ENCODE measurements around the gene ZDHHC14. TPM values are rescaled to one million over a fixed set of nuclear protein-coding genes. Genes with fewer than 3 reads are reported as not detected.

Gene ZDHHC14
- total and polyA plus RNA-seq, 8 donors, result 8.2 to 33.2 (median 25.8) TPM

- H3K4me3 ChIP-seq, result no peak overlapping the region
- H3K27ac ChIP-seq, result no peak overlapping the region
- TF ChIP-seq CTCF (IDR thresholded peaks at IDR 0.05), result no peak
- DNase-seq (no peak), ATAC-seq (no peak)
- intact Hi-C loops (cut with DNase I), result no loop called here
- no peaks in the 10 kb centered on the region for H3K9me3 ChIP-seq
- H3K27me3 ChIP-seq, result peaks cover 0 to 4% of the 10 kb centered on the region in 2 donors
- no peaks in the 10 kb centered on the region for H3K4me1 ChIP-seq
- H3K36me3 ChIP-seq, result no peaks in the 10 kb centered on the region
Observed at GRCh38 chr6:157641837-157642236, 260.8 kb downstream of the ZDHHC14 start.

DNA sequence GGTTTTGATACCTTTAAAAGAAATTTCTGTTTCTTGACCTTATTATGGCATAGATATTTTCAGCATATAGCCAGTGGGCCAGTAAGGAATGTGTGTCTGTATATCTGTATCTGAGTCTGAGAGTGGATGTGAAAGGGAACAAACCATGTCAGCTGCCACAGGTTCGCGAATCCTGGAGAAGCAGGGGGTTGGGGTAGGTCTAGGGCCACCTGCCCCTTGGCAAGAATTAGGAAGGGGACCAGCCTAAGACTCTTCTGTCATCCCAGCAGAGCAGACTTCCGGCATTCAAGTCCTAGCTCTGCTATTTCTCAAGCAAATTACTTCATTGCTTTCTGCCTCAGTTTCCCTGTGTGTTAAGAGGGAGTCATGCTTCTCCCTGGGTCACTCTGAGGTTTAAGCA is 261.7 kb downstream of the ZDHHC14 start:
- no peak for ATAC-seq
- H3K4me3 ChIP-seq, result no peak overlapping the region
- H3K27me3 ChIP-seq, result peaks cover 0 to 4% of the 10 kb centered on the region in 2 donors
- H3K27ac ChIP-seq, result no peak overlapping the region
- no peaks in the 10 kb centered on the region for H3K9me3 ChIP-seq
- intact Hi-C loops (cut with DNase I), result no loop called here
- no peaks in the 10 kb centered on the region for H3K36me3 ChIP-seq
- DNase-seq, result no peak
- no peak for TF ChIP-seq CTCF (IDR thresholded peaks at IDR 0.05)
- H3K4me1 ChIP-seq, result peaks cover 0 to 6% of the 10 kb centered on the region in 2 donors

DNA sequence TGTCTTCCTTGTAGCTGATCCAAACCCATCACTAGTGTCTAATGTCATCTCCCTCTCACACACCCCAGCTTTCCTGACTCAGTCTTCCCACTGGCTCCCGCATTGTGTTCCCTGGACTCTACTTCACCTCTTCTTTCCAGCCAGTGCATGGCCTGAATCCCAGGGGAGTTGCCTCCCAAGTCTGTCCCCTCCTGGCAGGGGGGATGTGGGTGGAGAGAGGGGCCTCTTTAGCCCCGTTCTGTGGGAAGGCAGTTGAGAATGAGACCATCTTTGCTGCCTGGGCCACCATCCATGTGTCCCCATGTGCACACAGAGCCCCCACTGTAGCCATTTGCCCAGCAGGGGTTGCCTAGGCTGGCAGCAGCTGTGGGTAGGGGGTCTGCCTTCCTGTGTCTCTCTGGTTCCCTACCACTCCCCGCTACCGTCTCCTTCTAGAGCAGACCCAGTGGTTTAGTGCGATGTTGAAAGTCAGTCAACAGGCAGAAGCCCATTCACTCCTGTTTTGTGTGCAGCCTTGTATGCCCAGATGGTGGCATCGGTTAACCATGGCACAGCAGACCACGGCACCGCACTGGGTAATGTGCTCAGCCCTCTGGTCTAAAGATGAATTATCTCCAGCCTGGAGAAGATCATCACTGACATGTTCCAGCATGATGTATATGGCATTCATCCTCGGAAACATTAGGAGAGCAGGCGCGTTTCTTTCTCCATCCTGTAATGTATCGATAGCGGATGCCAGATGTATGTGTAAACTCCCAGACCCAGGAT is 263.2 kb downstream of the ZDHHC14 start:
- Histone ChIP-seq H3K9me3 (no peaks in the 10 kb centered on the region), H3K4me3 (no peak overlapping the region), H3K36me3 (no peaks in the 10 kb centered on the region), H3K4me1 (peaks cover 0 to 18% of the 10 kb centered on the region in 2 donors), H3K27ac (no peak overlapping the region), H3K27me3 (peaks cover 0 to 4% of the 10 kb centered on the region in 2 donors)
- intact Hi-C loops (cut with DNase I), result no loop called here
- ATAC-seq (peak; percentile 37), DNase-seq (no peak)
- no peak for TF ChIP-seq CTCF (IDR thresholded peaks at IDR 0.05)

- intact Hi-C loops (cut with DNase I), result no loop called here
- H3K27me3 ChIP-seq, result peaks cover 0 to 4% of the 10 kb centered on the region in 2 donors
- DNase-seq, result no peak
- no peaks in the 10 kb centered on the region for H3K9me3 ChIP-seq
- TF ChIP-seq CTCF (IDR thresholded peaks at IDR 0.05), result no peak
- peaks cover 0 to 25% of the 10 kb centered on the region in 2 donors for H3K4me1 ChIP-seq
- ATAC-seq, result no peak
- H3K36me3 ChIP-seq, result no peaks in the 10 kb centered on the region
- H3K4me3 ChIP-seq, result no peak overlapping the region
- H3K27ac ChIP-seq, result no peak overlapping the region
Observed at GRCh38 chr6:157645201-157645795, 264.3 kb downstream of the ZDHHC14 start.

DNA sequence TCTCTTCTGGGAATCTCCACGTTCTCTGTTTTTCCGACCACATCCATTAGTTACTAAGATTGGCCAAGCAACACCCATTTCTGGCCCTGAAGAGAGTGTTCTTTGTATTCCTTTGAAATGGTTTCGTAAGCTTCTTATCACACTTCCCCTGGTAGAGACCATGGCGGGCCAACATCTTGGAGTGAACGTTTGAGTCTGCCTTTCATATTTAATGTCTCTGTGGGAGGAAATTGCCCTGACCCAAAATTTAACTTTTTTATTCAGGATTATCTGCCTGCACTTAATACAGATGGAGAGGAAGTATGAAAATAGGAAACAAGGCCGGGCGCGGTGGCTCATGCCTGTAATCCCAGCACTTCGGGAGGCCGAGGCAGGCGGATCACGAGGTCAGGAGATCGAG is 265.0 kb downstream of the ZDHHC14 start:
- TF ChIP-seq CTCF (IDR thresholded peaks at IDR 0.05), result no peak
- Histone ChIP-seq H3K27me3 (peaks cover 0 to 4% of the 10 kb centered on the region in 2 donors), H3K4me3 (no peak overlapping the region), H3K36me3 (no peaks in the 10 kb centered on the region), H3K9me3 (no peaks in the 10 kb centered on the region), H3K4me1 (peaks cover 0 to 25% of the 10 kb centered on the region in 2 donors), H3K27ac (no peak overlapping the region)
- intact Hi-C loops (cut with DNase I), result no loop called here
- ATAC-seq, result no peak
- DNase-seq, result no peak

Data from left lung (tissue), 10 donors.